Measurements from ENCODE around the gene KAZN.

Gene KAZN

DNA sequence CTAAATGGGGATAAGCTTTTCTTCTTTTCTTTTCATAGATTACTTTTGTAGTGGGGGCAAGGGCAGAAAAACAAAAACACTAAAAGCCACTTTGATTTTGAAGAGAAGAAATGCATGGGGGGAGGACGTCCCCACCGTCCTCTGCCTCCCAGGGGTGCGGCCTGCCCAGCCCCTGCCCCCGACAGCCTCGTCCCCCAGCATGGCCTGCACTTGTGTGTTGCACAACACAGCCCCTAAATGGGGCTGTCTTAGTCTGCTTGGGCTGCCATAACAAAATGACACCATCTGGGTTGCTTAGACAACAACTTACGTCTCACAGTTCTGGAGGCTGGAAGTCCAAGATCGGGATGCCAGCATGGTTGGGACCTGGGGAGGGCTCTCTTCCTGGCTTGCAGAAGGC is 497.8 kb downstream of the KAZN start:
- H3K27me3 ChIP-seq (ENCODE audit: control insufficient read depth, insufficient read depth, low read length): peaks cover 25% of the 10 kb centered on the region

DNA sequence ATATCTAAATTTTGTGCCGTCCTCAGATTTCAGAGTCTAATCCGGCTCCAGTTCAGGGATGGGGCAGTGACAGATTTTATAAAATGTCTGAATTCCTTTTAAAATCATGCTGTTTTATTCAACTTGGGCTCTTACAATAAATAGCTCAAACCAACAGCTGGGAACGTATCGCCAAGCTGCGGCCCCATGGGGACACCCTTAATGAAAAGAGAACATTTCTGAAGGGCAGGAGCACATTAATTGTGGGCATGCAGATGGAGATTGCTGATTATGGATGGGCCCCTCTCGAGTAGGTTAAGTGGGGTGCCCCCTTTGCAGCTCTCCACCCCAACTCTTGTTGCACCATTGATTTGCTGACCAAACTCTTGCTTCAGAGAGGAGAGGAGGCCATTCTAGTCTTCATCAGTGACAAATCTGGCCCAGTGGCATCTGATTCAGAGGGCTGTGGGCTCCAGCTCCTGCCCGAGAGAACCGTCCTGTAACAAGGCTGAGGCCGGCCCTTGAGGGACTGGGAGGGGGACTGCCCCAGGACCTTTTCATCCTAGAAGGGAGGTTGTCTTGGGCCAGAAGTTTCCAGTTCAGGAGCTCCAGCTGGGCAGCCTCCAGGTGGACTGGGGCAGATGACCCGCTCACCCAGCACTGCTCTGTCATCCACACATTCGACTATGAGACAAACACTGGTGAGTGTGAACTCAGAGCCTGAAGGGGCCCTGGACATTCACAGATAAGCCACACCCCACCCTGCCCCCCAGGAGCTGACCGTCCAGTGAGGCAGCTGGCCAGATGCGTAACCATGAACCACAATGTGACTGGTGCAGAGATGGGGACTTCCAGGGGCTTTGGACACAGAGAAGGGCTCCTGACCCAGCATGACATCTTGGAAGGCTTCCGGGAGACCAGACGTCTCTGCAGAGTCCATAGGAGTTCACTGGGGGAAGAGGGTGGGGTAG is 500.0 kb downstream of the KAZN start:
- Histone ChIP-seq H3K4me1 (ENCODE audit: control insufficient read depth, insufficient read depth, low read length) (peaks cover 4% of the 10 kb centered on the region), H3K27me3 (ENCODE audit: control insufficient read depth, insufficient read depth, low read length) (peaks cover 32% of the 10 kb centered on the region), H3K9me3 (ENCODE audit: control insufficient read depth, insufficient read depth, low read depth, low read length) (no peaks in the 10 kb centered on the region), H3K27ac (ENCODE audit: low read depth, low read length) (no peak overlapping the region), H3K36me3 (ENCODE audit: control insufficient read depth, insufficient read depth, low read length) (no peaks in the 10 kb centered on the region), H3K9ac (ENCODE audit: low read length) (no peak overlapping the region), H3K4me3 (ENCODE audit: low read depth, low read length) (no peak overlapping the region)

More for the DNA sequence above, 497.8 kb downstream of the KAZN start:
- Histone ChIP-seq H3K4me3 (ENCODE audit: low read depth, low read length) (no peak overlapping the region), H3K36me3 (ENCODE audit: control insufficient read depth, insufficient read depth, low read length) (no peaks in the 10 kb centered on the region), H3K27ac (ENCODE audit: low read depth, low read length) (no peak overlapping the region), H3K9ac (ENCODE audit: low read length) (no peak overlapping the region), H3K9me3 (ENCODE audit: control insufficient read depth, insufficient read depth, low read depth, low read length) (no peaks in the 10 kb centered on the region), H3K4me1 (ENCODE audit: control insufficient read depth, insufficient read depth, low read length) (peaks cover 4% of the 10 kb centered on the region)

DNA sequence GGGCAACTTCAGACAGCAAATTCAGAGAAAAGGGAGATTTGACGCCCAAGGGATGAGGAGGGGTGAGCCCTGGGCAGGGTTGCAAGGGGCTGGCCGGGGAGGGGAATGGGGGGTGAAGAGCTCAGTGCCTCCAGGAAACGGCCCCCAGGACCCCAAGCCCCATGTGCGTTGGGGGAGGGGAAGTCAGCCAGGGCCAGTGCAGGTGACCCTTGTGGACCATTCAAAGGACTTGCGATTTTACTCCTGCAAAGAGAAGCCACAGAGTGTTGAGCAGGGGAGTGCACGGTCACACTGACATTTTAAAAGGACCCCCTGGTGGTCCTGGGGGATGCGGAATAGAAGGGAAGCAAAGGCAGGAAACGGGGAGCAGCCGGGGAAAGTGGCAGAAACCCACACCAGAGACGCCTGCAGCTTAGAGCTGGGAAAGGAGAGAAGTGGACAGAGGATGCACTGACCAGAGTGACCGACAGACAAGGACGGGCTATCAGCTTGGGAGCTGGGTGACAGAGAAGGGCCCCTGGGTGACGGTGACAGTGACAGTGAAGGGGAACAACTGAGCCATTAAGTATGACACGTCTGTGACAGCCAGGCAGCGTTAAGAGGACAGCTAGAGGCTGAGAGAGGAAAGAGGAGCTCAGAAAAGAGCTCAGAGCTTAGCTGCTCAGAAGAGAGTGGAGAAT is 501.1 kb downstream of the KAZN start:
- H3K9ac ChIP-seq (ENCODE audit: low read length): no peak overlapping the region
- H3K27me3 ChIP-seq (ENCODE audit: control insufficient read depth, insufficient read depth, low read length): peaks cover 32% of the 10 kb centered on the region
- H3K9me3 ChIP-seq (ENCODE audit: control insufficient read depth, insufficient read depth, low read depth, low read length): no peaks in the 10 kb centered on the region
- no peak overlapping the region for H3K27ac ChIP-seq (ENCODE audit: low read depth, low read length)
- H3K4me1 ChIP-seq (ENCODE audit: control insufficient read depth, insufficient read depth, low read length): peaks cover 4% of the 10 kb centered on the region
- no peak overlapping the region for H3K4me3 ChIP-seq (ENCODE audit: low read depth, low read length)
- H3K36me3 ChIP-seq (ENCODE audit: control insufficient read depth, insufficient read depth, low read length): no peaks in the 10 kb centered on the region

DNA sequence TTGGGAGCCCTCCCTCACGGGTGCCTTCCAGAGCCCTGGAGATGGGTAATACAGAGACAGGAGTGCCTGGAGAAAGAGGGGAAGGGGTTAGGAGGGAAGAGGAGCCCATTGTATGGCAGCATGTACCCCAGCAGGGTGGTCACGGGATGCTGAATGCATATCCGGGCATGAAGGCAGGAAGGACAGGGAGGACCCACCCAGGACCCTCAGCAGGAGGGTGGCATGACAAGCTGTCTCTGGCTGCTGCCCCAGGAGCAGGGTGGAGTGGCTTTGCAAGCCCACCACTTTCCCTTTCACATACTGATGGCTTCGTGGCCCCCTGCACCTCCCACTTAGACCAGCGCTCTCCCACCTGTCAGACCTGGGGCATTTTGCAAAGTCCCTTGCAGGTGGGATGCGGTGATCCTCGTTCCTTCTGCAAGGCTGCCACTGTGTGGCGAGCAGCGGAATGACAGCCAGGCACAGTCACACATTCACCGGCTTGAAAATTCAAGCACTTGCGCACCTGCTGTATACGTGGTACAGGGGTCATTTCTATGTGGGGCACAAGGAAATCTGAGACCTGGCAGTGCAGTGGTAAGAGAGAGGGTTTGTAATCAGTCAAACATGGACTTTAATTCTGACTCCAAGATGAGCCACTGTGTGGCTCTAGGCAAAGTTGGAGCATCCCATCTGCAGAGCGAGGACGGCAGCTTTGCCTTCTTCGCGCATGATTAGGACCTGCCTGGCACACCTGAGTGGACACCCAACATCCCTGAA is 501.8 kb downstream of the KAZN start:
- H3K36me3 ChIP-seq (ENCODE audit: control insufficient read depth, insufficient read depth, low read length): no peaks in the 10 kb centered on the region
- H3K9me3 ChIP-seq (ENCODE audit: control insufficient read depth, insufficient read depth, low read depth, low read length): no peaks in the 10 kb centered on the region
- peaks cover 32% of the 10 kb centered on the region for H3K27me3 ChIP-seq (ENCODE audit: control insufficient read depth, insufficient read depth, low read length)
- peaks cover 4% of the 10 kb centered on the region for H3K4me1 ChIP-seq (ENCODE audit: control insufficient read depth, insufficient read depth, low read length)
- H3K27ac ChIP-seq (ENCODE audit: low read depth, low read length): no peak overlapping the region
- H3K9ac ChIP-seq (ENCODE audit: low read length): no peak overlapping the region
- H3K4me3 ChIP-seq (ENCODE audit: low read depth, low read length): no peak overlapping the region

DNA sequence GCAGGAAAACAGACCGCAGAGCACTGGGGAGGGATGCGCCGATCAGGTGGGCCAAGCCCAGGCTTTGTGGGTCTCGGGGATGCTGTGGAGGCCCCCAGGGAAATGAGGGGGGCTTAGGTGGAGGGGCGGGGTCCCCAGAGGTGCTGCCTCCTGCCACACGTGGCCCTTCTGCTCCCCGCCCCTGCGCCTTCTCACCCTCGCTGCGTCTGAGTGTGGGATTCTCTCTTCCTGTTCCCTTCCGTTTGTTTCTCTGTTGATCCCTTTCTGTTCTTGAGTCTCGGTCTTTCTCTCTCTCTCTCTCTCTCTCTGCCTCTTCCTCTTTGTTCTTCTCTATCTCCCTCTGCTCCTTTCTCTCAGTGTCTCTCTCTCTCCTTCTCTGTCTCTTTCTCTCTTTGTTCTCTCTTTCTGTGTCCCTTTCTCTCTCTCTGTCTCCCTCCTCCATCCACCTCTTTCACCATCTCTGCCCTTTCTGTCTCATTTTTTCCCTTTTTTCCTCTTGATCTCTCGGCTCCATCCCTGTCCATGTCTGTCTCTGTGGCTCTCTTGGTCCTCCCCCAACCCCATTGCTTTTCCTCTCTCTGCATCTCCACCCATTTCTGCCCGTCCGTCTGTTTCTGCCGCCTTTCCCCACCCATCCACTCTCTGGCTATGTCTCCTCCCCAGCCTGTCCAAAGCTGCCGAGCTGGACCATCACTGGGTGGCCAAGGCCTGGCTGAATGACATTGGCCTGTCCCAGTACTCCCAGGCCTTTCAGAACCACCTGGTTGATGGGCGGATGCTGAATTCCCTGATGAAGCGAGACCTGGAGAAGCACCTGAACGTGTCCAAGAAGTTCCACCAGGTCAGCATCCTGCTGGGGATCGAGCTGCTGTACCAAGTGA is 502.6 kb downstream of the KAZN start:
- H3K27ac ChIP-seq (ENCODE audit: low read depth, low read length): no peak overlapping the region
- no peaks in the 10 kb centered on the region for H3K9me3 ChIP-seq (ENCODE audit: control insufficient read depth, insufficient read depth, low read depth, low read length)

DNA sequence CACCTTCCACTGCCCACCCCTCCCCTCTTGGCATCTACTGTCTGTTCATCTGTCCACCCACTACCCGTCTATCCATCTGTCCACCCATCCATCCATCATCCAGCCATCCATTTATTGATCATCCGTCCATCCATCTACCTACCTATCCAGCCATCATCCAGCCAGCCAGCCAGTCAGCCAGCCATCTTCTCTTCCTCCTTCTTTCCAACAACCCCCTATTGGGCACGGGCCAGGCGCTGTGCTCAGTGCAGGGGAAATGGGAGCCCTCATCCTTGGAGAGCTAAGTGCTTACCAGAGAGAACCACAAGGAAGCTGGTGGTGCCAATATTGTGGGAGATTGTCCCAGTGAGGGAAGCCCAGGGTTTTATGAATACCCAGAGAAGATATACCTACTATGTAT is 503.3 kb downstream of the KAZN start:
- Histone ChIP-seq H3K9me3 (ENCODE audit: control insufficient read depth, insufficient read depth, low read depth, low read length) (no peaks in the 10 kb centered on the region), H3K4me3 (ENCODE audit: low read depth, low read length) (no peak overlapping the region), H3K4me1 (ENCODE audit: control insufficient read depth, insufficient read depth, low read length) (peaks cover 4% of the 10 kb centered on the region), H3K27ac (ENCODE audit: low read depth, low read length) (no peak overlapping the region), H3K36me3 (ENCODE audit: control insufficient read depth, insufficient read depth, low read length) (no peaks in the 10 kb centered on the region), H3K27me3 (ENCODE audit: control insufficient read depth, insufficient read depth, low read length) (peaks cover 32% of the 10 kb centered on the region), H3K9ac (ENCODE audit: low read length) (no peak overlapping the region)

More for the DNA sequence above, 502.6 kb downstream of the KAZN start:
- no peak overlapping the region for H3K9ac ChIP-seq (ENCODE audit: low read length)
- H3K36me3 ChIP-seq (ENCODE audit: control insufficient read depth, insufficient read depth, low read length): no peaks in the 10 kb centered on the region
- H3K4me3 ChIP-seq (ENCODE audit: low read depth, low read length): no peak overlapping the region
- H3K4me1 ChIP-seq (ENCODE audit: control insufficient read depth, insufficient read depth, low read length): peaks cover 4% of the 10 kb centered on the region
- H3K27me3 ChIP-seq (ENCODE audit: control insufficient read depth, insufficient read depth, low read length): peaks cover 32% of the 10 kb centered on the region

DNA sequence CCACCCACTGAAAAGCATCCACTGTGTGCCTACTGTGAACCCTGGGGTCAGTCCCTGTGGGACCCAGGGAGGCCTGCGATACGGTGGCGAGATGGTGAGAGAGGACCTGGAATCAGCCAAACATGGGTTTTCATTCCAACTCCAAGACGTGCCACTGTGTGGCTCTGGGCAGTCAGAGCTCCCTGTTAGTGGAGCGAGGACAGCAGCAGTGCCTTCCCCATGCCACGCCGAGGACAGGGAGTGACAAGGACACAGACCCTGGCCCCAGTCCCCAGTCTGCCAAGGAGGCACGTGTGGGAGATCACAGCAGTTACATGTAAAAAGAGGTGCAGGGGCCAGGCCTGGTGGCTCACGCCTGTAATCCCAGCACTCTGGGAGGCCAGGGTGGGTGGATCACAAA is 504.2 kb downstream of the KAZN start:
- Histone ChIP-seq H3K9ac (ENCODE audit: low read length) (no peak overlapping the region), H3K27me3 (ENCODE audit: control insufficient read depth, insufficient read depth, low read length) (peaks cover 32% of the 10 kb centered on the region), H3K9me3 (ENCODE audit: control insufficient read depth, insufficient read depth, low read depth, low read length) (no peaks in the 10 kb centered on the region), H3K27ac (ENCODE audit: low read depth, low read length) (no peak overlapping the region), H3K4me1 (ENCODE audit: control insufficient read depth, insufficient read depth, low read length) (peaks cover 5% of the 10 kb centered on the region), H3K4me3 (ENCODE audit: low read depth, low read length) (no peak overlapping the region), H3K36me3 (ENCODE audit: control insufficient read depth, insufficient read depth, low read length) (no peaks in the 10 kb centered on the region)

DNA sequence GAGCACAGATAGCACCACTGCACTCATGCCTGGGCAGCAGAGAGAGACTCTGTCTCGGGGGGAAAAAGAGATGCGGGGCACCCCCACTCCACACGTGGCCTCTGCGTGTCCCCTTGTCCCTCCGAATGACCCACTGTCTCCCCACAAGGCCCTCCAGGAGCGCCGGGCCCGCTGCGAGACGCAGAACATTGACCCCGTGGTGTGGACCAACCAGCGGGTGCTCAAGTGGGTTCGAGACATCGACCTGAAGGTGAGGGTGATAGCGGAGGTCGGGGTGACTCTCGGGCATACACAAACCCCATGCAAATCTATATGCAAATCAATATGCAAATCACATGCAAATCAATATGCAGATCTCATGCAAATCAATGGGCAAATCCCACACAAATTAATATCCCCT is 504.7 kb downstream of the KAZN start:
- H3K9me3 ChIP-seq (ENCODE audit: control insufficient read depth, insufficient read depth, low read depth, low read length): no peaks in the 10 kb centered on the region
- H3K4me1 ChIP-seq (ENCODE audit: control insufficient read depth, insufficient read depth, low read length): peaks cover 11% of the 10 kb centered on the region

DNA sequence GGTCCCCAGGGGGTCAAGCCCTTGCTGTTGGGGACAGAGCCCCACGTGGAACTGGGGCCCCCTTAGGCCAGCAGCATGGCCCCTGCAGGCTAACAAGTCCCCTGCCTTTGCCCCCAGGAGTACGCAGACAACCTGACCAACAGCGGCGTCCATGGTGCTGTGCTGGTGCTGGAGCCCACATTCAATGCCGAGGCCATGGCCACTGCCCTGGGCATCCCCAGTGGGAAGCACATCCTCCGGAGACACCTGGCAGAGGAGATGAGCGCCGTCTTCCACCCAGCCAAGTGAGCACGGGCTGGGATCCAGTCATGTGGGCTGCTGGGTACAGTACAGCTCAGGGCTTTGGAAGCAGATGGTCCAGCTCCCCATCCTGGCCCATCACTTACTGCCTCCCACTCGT is 505.4 kb downstream of the KAZN start:
- no peak overlapping the region for H3K27ac ChIP-seq (ENCODE audit: low read depth, low read length)
- H3K4me3 ChIP-seq (ENCODE audit: low read depth, low read length): no peak overlapping the region
- no peaks in the 10 kb centered on the region for H3K9me3 ChIP-seq (ENCODE audit: control insufficient read depth, insufficient read depth, low read depth, low read length)
- H3K9ac ChIP-seq (ENCODE audit: low read length): no peak overlapping the region
- peaks cover 17% of the 10 kb centered on the region for H3K4me1 ChIP-seq (ENCODE audit: control insufficient read depth, insufficient read depth, low read length)
- no peaks in the 10 kb centered on the region for H3K36me3 ChIP-seq (ENCODE audit: control insufficient read depth, insufficient read depth, low read length)
- peaks cover 28% of the 10 kb centered on the region for H3K27me3 ChIP-seq (ENCODE audit: control insufficient read depth, insufficient read depth, low read length)

More for the DNA sequence above, 504.7 kb downstream of the KAZN start:
- Histone ChIP-seq H3K36me3 (ENCODE audit: control insufficient read depth, insufficient read depth, low read length) (no peaks in the 10 kb centered on the region), H3K27ac (ENCODE audit: low read depth, low read length) (no peak overlapping the region), H3K9ac (ENCODE audit: low read length) (no peak overlapping the region), H3K27me3 (ENCODE audit: control insufficient read depth, insufficient read depth, low read length) (peaks cover 29% of the 10 kb centered on the region), H3K4me3 (ENCODE audit: low read depth, low read length) (no peak overlapping the region)

DNA sequence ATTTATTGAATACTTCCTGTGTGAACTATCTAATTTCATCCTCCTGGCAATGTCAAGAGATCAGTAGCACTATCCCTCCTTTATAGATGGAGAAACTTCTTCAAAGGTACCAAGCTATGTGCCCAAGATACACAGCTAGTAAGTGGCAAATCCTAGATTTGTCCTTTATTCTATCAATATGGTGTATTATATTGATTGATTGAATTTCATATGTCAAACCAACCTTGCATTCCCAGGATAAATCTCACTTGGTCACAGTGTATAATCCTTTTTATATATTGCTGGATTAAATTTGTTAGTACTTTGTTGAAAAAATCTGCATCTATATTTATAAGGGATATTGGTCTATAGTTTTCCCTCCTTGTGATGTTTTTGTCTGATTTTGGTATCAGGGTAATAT is 506.3 kb downstream of the KAZN start:
- H3K27me3 ChIP-seq (ENCODE audit: control insufficient read depth, insufficient read depth, low read length): peaks cover 20% of the 10 kb centered on the region
- H3K4me1 ChIP-seq (ENCODE audit: control insufficient read depth, insufficient read depth, low read length): peaks cover 17% of the 10 kb centered on the region
- H3K9ac ChIP-seq (ENCODE audit: low read length): no peak overlapping the region
- no peak overlapping the region for H3K27ac ChIP-seq (ENCODE audit: low read depth, low read length)
- H3K9me3 ChIP-seq (ENCODE audit: control insufficient read depth, insufficient read depth, low read depth, low read length): no peaks in the 10 kb centered on the region
- H3K4me3 ChIP-seq (ENCODE audit: low read depth, low read length): no peak overlapping the region
- no peaks in the 10 kb centered on the region for H3K36me3 ChIP-seq (ENCODE audit: control insufficient read depth, insufficient read depth, low read length)
